ENCODE results near the gene ALG14. TPM values are rescaled to one million over a fixed set of nuclear protein-coding genes. Genes with fewer than 3 reads are reported as not detected.

ALG14 gene
- polyA plus RNA-seq, 1 of the 3 experiments (the other 2 are of a cell fraction), result 2.5 TPM

GRCh38 chr1:95057351-95057750 lies 15.4 kb downstream of the ALG14 start:
- H4K20me1 ChIP-seq (ENCODE audit: insufficient read depth), result no peaks in the 10 kb centered on the region
- H3K9me3 ChIP-seq, result no peaks in the 10 kb centered on the region
- no peak overlapping the region for H3K4me3 ChIP-seq (ENCODE audit: low read depth in 2 of 2, low read length in 1 of 2)
- no peak overlapping the region for H3K9ac ChIP-seq
- H3K9me2 ChIP-seq, result no peaks in the 10 kb centered on the region
- POLR2A ChIA-PET, result no interaction called here
- TF ChIP-seq CHD2 (IDR thresholded peaks at IDR 0.05; ENCODE audit: low read length, partially characterized antibody) (no peak), IRF3 (IDR thresholded peaks at IDR 0.05; ENCODE audit: low read depth, low read length) (no peak), EZH2phosphoT487 (IDR thresholded peaks at IDR 0.05; ENCODE audit: borderline replicate concordance, low read depth) (no peak), SIN3A (IDR thresholded peaks at IDR 0.05; ENCODE audit: borderline replicate concordance, low read depth, low read length) (no peak), POLR2AphosphoS5 (IDR thresholded peaks at IDR 0.05; ENCODE audit: low read depth, low read length) (no peak), NRF1 (IDR thresholded peaks at IDR 0.05; ENCODE audit: low read depth, low read length) (no peak), REST (IDR thresholded peaks at IDR 0.05; ENCODE audit: low read depth, low read length) (no peak), ZBTB33 (IDR thresholded peaks at IDR 0.05; ENCODE audit: borderline replicate concordance, low read depth) (no peak), ELF1 (IDR thresholded peaks at IDR 0.05) (no peak), RXRA (IDR thresholded peaks at IDR 0.05; ENCODE audit: borderline replicate concordance, low read depth) (no peak), FOXJ3 (CRISPR knock-in tag; IDR thresholded peaks at IDR 0.05) (no peak), EP300 (IDR thresholded peaks at IDR 0.05; ENCODE audit: borderline replicate concordance in 1 of 2, low read depth in 1 of 2, low read length in 1 of 2) (no peak), MEF2A (IDR thresholded peaks at IDR 0.05; ENCODE audit: borderline replicate concordance, low read depth) (no peak), YY1 (IDR thresholded peaks at IDR 0.05; ENCODE audit: low read depth) (no peak), MXI1 (IDR thresholded peaks at IDR 0.05; ENCODE audit: low read depth, low read length) (no peak), RCOR1 (IDR thresholded peaks at IDR 0.05; ENCODE audit: low read length) (no peak), USF2 (IDR thresholded peaks at IDR 0.05; ENCODE audit: borderline replicate concordance, low read depth, low read length) (no peak), FOSL2 (IDR thresholded peaks at IDR 0.05; ENCODE audit: borderline replicate concordance, low read depth) (no peak)
- TF ChIP-seq, protein P1, sequence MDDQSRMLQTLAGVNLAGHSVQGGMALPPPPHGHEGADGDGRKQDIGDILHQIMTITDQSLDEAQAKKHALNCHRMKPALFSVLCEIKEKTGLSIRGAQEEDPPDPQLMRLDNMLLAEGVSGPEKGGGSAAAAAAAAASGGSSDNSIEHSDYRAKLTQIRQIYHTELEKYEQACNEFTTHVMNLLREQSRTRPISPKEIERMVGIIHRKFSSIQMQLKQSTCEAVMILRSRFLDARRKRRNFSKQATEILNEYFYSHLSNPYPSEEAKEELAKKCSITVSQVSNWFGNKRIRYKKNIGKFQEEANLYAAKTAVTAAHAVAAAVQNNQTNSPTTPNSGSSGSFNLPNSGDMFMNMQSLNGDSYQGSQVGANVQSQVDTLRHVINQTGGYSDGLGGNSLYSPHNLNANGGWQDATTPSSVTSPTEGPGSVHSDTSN (IDR thresholded peaks at IDR 0.05), result no peak
- TF ChIP-seq, protein P2, sequence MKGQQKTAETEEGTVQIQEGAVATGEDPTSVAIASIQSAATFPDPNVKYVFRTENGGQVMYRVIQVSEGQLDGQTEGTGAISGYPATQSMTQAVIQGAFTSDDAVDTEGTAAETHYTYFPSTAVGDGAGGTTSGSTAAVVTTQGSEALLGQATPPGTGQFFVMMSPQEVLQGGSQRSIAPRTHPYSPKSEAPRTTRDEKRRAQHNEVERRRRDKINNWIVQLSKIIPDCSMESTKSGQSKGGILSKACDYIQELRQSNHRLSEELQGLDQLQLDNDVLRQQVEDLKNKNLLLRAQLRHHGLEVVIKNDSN (IDR thresholded peaks at IDR 0.05; ENCODE audit: borderline replicate concordance, low read depth), result no peak
- CTCF ChIA-PET, result no interaction called here
- no peak for DNase-seq
- no peaks in the 10 kb centered on the region for H3K36me3 ChIP-seq (replicated peaks in 1 of 2; ENCODE audit: control insufficient read depth in 1 of 2, insufficient read depth in 2 of 2, low read length in 1 of 2)
- H3K4me2 ChIP-seq, result no peak overlapping the region
- H3K79me2 ChIP-seq (ENCODE audit: insufficient read depth), result no peaks in the 10 kb centered on the region
- H3K27me3 ChIP-seq (ENCODE audit: insufficient read depth), result no peaks in the 10 kb centered on the region
- peaks cover 14% of the 10 kb centered on the region for H3F3A ChIP-seq (replicated peaks; ENCODE audit: insufficient read depth)
- H2AFZ ChIP-seq (ENCODE audit: low read depth), result no peak overlapping the region
- 97% methylated on average over 6 of the region's 6 CpGs for WGBS (ENCODE audit: low lambda C conversion rate)
- no peak overlapping the region for H3K27ac ChIP-seq (ENCODE audit: low read depth in 2 of 2, low read length in 1 of 2)
- H3K4me1 ChIP-seq (ENCODE audit: control insufficient read depth in 1 of 2, insufficient read depth in 2 of 2, low read depth in 1 of 2, low read length in 1 of 2), result no peaks in the 10 kb centered on the region

All from SK-N-SH (cell line).